ENCODE measurements around the gene CITED1. TPM values are rescaled to one million over a fixed set of nuclear protein-coding genes. Genes with fewer than 3 reads are reported as not detected.
"Not testable (repeated sequence)": the region's sequence is repeated elsewhere in the genome, so short reads cannot be mapped to it uniquely, and the experiment has no call there.

CITED1 gene, protein sequence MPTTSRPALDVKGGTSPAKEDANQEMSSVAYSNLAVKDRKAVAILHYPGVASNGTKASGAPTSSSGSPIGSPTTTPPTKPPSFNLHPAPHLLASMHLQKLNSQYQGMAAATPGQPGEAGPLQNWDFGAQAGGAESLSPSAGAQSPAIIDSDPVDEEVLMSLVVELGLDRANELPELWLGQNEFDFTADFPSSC
- not detected in 2 replicates for total RNA-seq

DNA sequence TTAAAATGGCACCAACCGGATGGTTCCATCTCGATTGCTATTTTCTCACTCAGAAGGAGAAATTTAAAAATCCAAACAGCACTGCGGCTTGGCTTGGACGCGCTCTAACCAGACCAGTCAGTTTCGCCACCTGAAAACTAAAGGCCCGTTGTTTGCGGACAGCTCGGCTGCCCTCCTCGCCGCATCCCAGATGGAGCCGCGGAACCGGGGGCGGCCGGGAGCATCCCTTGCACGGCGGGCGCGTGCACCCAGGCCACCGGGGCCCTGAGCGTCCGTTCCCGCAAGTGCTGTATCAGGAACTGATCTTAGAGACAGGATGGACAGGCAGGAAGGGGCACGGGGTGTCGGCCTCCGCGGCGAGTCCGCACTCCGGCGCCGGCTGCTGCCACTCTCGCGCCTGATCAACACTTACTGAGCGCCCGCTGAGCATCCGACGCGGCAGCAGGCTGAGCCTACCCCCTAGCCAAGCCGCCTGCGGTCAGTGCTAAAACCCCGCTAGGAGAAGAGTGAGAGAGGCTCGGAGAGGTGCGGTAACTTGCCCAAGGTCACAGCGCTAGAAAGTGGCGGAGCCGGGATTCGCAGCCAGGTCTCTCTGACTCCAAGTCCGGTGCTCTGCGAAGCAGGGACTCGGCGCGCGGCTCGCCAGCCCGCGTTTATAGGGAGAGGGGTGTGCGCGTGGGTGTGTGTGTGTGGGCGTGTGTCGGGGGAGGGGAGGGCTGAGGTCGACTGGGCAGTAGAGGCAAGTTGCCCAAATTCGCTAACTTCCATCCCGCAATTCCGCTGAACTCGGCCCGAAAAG is at the start of gene CITED1:
CITED1 (minus strand) TSS at position 629 of the 799 bp plus-strand sequence. CDS start 3,045 bp downstream, outside the sequence.
- DNase-seq: peak; percentile 6

DNA sequence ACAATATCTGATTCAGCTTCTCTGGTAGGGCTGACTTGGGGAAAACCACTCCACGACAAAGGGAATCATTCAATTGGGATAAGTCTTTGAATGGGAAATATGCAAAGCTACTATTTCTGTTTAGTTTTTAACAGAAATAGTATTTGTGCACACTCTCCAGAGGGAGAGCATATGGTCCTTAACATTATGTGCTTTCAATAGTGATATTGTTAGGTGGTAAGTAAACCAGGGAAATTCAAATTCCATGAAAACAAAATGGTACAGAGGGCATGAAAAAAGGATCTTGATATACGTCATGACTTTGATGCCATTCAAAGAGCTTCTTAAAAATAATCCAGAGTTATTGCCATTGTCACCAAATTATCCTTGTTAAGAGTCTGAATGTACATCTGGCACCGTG is 47.1 kb upstream of the CITED1 start:
- no peak for DNase-seq

DNA sequence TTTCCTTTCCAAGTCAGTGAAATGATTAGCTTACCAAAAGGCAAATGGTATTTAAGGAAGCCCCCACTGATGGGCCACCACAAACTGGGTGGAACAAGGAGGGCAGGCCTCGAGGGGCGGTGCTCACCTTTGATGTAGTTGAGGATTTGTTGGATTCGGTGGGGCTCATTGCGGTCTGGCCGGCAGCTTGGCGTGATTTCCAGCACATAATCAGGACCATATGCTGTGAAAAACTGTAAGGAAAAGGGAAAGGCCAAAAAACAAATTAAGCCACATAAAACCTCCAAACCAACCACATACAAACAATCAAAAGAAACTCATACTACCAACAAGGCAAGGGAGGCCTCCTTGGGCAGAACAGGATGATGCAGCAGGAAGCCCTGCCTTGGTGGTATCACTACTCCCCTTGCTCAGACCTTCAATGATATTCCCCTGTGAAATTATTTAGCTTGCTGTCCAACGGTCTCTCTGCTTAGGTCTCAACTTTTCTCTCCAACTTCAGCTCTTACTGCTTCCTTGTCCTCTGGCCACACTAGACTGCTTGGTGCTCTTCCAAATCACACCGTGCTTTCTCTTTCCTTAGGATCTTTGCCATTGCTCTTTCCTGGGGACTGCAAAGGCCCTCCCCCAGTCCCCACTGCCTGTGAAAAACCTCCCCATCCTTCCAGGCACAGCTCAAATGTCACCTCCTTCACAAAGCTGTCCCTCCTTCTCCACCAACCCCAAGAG is 46.1 kb upstream of the CITED1 start:
- DNase-seq: no peak

DNA sequence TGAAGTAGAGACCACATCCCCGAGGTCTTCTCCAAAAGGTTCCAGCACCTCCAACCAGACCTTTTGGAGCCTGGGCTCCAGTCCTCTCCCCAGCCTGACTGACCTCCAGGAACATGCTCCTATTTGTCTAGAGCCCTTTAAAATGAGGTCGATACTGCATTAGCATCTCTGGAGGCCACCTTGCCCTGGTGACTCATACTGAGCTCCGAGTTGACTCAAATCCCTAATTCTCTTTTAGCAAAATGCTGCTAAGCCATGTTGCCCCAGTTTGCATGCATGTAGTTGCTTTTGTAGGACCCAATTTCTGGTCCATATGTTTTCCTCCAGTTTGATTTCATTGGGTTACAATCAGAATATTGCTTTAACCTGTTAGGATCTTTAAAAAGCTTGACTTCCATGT is 43.5 kb upstream of the CITED1 start:
- no peak for DNase-seq

DNA sequence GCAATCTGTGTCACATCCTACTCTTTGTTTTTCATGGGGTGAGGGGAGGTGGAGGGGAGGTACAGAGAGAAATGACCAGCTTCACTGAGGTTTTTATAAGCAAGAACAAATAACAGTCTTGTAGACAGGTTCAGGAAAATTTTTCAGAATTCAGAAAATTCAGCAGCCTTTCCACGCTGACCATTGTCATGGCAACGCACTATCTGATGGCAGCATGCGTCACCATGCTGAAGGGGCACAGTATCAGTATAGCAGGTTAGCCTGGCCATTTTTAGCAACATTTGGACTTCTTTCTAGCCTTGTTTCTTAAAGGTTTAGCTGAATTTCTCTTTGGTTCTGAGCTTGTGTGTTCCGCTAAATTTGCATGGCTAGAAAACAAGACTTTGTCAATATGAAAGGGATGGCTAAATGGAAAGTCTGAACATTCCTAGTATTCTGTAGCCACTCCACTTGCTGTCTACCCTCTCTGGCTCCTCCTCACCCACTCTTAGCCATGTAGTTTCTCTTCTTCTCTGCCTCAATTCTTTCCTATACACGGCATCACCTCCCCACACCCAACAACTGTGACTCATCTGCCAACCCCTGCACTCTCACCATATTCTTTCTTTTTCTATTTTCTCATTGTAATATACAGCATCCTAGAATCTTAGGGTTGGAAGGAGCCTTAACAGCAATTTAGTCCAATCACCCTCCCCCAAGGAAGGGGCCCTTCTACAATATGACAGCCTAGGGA is 42.7 kb upstream of the CITED1 start:
- no peak for DNase-seq

DNA sequence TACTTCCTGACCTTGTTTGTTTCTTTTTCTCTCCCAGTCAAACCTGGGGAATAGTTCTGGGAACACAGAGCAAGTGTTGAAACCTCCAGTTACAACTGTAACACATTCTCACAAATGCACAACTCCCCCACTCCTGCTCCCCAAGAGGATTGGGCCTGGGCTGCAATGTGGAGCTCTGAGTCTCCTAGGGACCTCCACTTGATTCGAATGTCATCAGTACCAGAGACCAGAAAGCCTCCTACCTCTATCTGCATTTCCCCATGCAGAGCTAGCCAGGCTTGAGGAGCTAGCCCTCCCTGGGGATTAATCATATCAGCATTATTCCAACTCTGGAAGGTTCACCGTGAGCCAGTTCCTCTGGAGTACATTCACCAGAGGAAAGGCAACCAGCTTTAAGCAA is 41.7 kb upstream of the CITED1 start:
- no peak for DNase-seq

DNA sequence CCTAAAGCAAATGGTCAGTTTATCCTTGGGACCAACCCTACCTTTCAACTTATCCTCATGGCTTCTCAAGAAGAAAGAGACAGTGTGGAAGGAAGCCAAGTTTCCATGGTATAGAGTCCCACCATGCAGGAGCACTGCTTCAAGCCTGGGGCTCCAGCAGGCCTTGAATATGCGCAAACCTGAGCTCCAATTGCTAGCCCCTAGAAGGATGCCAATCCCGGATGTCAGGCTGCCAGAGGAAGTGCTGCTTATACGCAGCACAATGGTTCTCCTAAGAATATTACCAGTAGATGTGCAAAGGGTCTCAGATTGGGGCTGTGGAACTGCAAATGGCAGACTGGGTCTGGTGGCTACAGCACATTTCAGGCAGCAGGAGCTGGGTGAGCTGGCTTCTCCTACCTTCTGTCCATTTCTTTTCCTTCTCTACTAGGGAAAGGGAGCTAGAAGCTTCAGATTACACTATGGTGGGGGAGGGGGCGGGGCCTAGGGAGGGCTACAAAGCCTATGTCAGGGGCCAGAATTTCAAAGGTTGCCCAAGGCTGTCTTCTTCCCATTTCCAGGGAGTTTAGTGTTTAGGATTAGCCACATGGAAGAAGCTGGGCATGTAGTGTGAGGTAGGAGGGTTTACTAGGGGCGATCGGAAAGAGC is 40.7 kb upstream of the CITED1 start:
- DNase-seq: no peak

DNA sequence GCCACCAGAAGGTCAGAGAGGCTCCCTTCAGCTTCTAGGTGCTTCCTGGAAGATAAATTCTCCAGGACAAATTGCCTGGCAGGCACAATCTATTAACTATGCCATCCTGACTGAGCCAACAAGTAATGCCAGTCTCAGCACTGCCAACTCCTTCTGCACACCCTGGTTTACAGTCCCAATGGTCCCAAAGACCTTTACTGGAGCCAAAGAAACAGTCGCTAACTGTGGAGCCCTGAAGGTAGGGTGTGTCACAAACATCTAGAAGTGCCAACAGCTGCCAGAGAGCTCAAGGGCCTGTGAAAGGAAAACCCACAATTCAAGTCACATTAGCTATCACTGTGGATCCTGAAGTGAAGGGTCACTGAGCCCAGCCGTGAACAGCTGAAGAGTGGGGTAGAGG is 34.9 kb upstream of the CITED1 start:
- DNase-seq: no peak

DNA sequence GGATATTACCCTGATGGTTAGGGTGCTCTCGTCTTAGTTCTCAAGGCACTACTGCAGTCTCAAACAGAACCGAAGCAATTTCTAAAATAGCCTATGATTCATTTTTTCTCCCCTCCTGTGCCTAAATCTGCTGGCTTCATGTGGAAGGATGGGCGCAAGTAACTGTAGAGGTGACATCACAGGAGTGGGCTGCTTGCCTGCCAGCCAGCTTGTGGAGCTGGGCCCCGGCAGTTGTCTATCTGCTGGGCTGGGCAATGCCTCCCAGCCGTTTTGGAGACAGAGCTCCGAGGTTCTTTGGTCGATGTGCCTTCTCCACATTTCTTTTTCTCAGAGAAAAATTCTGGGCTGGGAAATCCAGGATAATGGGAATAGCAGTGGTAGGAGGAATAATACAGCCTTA is 34.3 kb upstream of the CITED1 start:
- DNase-seq: no peak

DNA sequence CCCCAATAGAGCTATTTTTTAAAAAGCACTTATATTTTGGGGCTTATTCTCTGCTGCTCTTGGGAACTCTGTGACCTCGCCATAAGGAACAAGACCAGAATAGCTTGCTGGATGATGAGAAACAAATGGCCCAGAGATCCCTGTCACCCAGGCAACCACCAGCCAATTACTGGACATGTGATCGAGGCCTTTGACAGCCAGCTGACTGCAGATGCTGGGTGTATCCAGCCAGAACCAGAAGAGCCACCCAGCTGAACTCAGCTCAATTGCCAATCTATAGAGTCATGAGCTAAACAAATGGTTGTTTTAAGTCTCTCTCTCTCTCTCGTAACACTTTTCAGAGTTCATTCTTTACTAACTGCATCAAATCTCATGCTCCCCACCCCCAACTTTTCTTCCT is 24.4 kb upstream of the CITED1 start:
- DNase-seq: no peak

DNA sequence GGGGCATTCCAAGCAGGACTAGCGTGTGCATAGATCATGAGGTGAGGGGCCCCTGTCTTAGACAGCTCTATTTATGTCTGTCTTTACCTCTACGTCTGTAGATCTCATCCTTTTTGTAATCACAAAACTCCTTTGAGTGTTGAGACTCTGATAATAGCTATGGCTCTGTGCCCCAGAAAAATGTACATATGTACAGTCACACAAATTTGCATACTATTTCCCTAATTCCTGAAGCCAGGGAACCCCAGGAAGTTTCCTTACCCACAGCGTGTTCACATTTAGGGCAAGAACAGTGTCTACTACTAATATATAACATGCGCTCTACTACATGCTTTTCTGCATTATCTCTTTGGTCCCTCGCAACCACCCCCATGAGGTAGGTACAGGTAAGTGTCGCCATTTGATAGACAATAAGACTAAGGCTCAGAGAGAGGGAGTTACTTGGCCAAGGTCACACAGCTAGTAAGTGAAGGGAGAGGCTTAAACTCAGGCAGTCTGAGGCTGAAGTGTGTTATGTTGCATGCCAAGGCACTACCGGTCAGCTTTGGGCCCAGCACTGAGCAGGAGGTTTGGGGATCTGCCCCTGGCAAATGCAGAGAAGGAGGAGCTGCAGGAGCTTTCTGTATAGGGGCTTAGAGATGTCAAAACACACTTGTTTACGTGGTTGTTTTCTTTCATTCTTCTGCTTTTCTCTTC is 21.0 kb upstream of the CITED1 start:
- no peak for DNase-seq

DNA sequence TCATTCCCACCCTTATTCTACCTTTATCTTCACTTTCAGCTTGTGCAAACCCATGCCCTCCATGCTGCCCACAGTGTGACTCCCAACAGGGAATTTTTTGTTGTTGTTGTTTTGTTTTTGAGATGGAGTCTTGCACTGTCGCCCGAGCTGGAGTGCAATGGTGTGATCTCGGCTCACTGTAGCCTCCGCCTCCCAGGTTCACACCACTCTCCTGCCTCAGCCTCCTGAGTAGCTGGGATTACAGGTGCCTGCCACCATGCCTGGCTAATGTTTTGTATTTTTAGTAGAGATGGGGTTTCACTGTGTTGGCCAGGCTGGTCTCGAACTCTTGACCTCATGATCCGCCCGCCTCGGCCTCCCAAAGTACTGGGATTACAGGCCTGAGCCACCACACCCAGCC is 13.9 kb upstream of the CITED1 start:
- DNase-seq: not testable (repeated sequence)

DNA sequence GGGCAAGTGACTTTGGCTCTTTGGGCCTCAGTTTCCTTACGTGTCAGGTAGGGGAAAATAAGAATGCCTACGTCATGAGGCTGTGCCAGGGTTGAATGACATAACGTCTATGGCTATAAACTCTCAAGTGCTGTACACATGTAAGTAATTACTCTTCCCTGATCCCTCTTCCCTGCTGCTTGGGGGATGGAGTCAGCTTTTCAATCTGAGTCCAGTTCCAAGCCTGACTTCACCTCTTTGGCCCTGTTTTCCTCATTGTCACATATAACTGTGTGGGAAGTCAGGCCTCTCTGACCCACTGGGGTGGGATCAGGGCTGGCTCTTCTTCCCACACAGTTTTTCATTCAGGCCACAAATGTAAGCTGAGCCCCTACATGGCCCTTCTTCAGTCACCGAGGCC is 11.4 kb upstream of the CITED1 start:
- no peak for DNase-seq

DNA sequence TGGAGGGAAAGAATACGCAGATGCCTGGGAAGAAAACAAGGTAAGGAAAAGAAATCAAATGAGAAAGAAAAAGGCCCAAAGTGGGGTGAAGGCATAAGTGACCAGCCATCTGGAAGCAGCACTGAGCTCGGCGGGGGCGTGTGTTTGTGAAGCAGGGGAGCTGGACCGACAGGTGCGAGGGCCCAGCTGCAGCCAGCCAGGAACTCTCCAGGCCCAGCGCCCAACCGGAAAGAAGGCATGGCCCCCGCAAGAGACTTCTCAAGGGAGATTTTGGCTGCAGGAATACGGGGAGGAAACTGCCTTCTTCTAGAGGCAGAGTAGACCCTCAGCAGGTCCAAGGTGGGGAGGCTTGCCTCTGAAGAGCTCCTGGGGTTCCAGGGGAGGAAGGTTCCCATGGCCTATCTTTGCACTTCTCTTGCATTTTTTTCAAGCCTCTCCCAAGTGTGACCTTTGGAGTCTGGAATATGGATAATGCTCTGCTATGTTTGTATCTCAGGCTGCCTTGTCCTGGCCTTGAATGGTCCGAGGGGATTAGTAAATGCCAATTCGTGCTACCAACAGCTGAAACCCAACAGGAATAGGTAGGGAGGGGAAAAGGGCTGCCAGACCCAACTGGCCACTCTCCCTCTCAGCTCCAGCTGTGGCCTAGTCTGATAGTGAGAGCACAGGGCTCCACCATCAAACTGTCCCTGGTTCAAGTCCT is 10.8 kb upstream of the CITED1 start:
- no peak for DNase-seq

DNA sequence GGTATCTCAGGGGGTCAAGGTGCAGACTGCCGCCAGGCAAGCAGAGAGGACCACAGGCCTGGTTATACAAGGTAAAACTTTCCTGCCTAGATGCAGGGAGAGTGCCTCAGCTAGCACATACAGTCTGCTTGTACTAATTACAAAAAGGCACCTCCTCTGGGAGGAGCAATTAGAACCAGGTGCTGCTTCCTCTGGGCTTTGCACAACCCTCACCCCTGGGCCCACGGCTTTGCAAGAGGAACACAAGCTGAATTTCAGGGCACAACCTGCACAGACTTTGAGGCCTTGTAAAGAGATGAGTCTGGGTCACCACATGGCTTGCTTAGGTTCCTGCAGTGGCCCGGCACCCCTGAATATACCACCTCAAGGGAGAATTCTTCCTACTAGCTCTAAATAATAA is 9.2 kb upstream of the CITED1 start:
- no peak for DNase-seq

DNA sequence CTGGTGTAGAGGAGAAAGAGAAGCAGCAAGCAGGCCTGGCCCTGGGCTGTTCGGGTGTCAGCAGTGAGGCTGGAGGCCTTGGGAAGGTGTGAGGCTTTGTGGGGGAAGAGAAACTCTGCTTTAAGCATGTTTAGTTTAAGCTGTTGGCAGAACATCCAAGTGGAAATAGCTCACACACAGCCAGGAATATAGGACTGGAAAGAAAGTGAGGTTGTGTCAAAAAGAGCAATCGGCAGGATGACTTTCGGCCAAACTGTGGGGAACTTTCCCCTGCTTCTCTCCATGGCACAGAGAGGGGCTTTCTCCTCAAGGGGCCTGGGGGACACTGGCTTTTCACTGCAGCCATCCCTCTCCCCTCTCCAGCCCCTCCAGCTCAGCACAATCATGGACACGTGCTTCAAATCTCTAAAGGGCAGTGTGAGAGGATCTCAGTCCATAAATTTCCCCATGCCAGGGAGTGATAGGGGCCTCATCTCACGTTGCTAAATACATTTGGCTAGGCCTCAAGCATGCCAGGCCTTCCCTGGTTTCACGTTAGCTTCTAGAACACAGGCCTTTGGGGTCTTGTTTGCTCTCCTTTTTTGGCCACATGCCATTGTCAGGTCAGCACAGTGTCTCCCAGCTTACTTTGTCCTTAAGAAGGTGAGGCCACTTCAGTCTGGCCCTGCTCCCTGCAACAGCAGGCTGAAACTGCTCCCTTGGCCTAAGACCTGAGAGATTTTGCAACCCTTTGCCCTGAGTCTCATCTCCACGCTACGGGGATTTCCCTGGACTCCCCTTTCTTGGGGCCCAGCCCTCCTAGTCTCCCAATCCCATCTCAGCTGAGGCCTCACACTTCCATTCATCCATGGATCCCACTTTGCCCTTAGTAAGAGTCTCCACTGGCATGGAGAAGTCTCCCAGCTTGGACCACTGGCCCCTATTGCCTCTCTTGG is 8.3 kb upstream of the CITED1 start:
- DNase-seq: no peak

DNA sequence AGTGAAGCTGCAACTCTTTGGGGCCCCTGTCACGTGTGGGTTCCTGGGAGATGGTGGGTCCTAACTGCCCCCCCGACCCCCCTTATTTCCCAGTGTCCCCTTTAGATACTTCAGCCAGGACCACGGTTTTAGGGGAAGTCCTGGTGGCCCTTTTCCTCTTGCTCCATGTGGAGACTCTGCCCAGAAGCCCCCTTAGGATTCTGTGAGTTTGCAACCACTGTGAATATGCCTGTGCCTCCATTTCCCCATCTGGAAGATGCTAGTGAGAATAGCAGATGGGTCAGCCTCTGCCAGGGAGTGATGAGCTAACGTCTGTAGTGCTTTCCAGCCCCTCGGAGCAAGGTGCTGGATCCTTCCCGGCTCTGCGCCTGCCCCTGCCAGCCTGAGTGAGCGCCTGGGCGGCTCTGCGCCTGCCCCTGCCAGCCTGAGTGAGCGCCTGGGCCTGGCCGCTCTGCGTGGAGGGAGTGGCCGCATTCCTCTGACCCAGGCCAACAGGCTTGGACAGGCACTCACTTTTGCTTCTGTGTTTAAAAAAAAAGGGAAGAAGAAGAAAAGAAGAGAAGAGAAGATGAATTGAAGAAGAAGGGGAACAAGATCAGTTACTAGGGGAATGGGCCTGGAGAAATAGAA is 6.7 kb upstream of the CITED1 start:
- no peak for DNase-seq

DNA sequence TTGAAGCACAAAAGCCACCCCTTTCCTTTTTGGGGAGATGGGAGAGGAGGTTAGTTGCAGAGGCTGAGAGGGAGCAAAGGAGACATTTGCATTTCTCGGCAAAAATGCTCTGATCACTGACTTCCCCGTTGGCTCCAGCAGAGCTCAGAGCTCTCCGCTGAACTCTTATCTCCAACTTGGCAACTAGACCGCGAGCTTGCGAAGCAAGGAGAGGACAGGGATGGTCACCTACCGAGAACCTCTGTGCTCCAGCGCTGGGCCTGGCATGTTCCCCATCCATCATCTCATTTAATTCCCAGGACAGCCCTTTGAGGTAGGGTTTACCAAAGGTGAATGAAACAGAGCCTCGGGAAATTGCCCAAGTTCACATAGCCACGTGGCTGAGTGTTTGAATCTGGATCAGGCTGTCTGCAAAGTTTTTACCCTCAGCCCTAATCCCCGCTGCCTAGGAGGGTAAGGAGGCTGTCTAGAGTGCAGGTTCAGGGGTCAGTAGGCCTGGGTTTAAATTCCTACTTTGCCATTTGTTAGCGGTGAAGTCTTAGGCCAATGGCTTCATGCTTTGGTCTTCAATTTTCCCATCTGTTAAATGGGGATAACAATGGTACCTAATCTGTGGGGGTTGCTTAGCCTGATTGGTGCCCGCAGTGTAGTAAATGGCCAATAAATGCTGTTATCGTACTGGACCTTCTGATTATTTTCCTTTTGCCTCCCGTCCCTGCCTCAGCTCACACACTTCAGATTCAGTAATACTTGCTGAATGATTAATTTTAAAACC is 3.8 kb upstream of the CITED1 start:
- DNase-seq: peak; percentile 2
